Raji (cell line): ENCODE measurements around the gene CDK15.

Experiments
- POLR2A ChIP-seq: IDR thresholded peaks from 2 replicates; pipeline ENCODE4 v1.6.1; 2011; ENCODE audit warnings: low read depth, low read length, control low read depth; ENCODE audit not compliant: insufficient read depth

Gene CDK15

GRCh38 chr2:201904538-201905420 lies 98.4 kb downstream of the CDK15 start:
- TF ChIP-seq POLR2A = no peak

- no peak for TF ChIP-seq POLR2A
Measured at GRCh38 chr2:201906777-201907562, 100.6 kb downstream of the CDK15 start.

GRCh38 chr2:201907563-201907881 lies 101.2 kb downstream of the CDK15 start:
- no peak for TF ChIP-seq POLR2A

GRCh38 chr2:201908901-201909300 lies 102.6 kb downstream of the CDK15 start:
- no peak for TF ChIP-seq POLR2A

GRCh38 chr2:201909348-201909747 lies 103.0 kb downstream of the CDK15 start:
- no peak for TF ChIP-seq POLR2A

- no peak for TF ChIP-seq POLR2A
Measured at GRCh38 chr2:201909961-201910361, 103.6 kb downstream of the CDK15 start.

- no peak for TF ChIP-seq POLR2A
Measured at GRCh38 chr2:201911372-201911771, 105.0 kb downstream of the CDK15 start.

- no peak for TF ChIP-seq POLR2A
Measured at GRCh38 chr2:201913201-201913600, 106.9 kb downstream of the CDK15 start.

- no peak for TF ChIP-seq POLR2A
Measured at GRCh38 chr2:201915446-201915845, 109.1 kb downstream of the CDK15 start.

GRCh38 chr2:201916565-201916964 lies 110.2 kb downstream of the CDK15 start:
- no peak for TF ChIP-seq POLR2A

GRCh38 chr2:201918616-201919307 lies 112.4 kb downstream of the CDK15 start:
- no peak for TF ChIP-seq POLR2A

GRCh38 chr2:201919308-201919634 lies 112.9 kb downstream of the CDK15 start:
- no peak for TF ChIP-seq POLR2A

GRCh38 chr2:201923436-201924328 lies 117.3 kb downstream of the CDK15 start:
- no peak for TF ChIP-seq POLR2A

GRCh38 chr2:201924453-201924852 lies 118.1 kb downstream of the CDK15 start:
- no peak for TF ChIP-seq POLR2A

GRCh38 chr2:201925056-201925455 lies 118.7 kb downstream of the CDK15 start:
- no peak for TF ChIP-seq POLR2A

GRCh38 chr2:201926067-201926466 lies 119.7 kb downstream of the CDK15 start:
- no peak for TF ChIP-seq POLR2A
